ENCODE data around the gene SLC25A31. TPM values are rescaled to one million over a fixed set of nuclear protein-coding genes. Genes with fewer than 3 reads are reported as not detected.

The SLC25A31 gene
- total and polyA plus RNA-seq, 3 donors from 2014 or later, result 23.4 to 92.2 (median 28.1) TPM

- Histone ChIP-seq H3K27ac (no peak overlapping the region), H3K4me1 (no peaks in the 10 kb centered on the region), H3K36me3 (ENCODE audit: low read depth, missing control alignments) (no peaks in the 10 kb centered on the region), H3K27me3 (no peaks in the 10 kb centered on the region), H3K4me3 (no peak overlapping the region), H3K9me3 (no peaks in the 10 kb centered on the region)
- no peak for DNase-seq
- whole genome bisulfite sequencing, 2 donors, result 56 to 70% methylated on average over 6 of the region's 6 CpGs
- TF ChIP-seq CTCF (IDR thresholded peaks at IDR 0.05) (no peak), POLR2A (IDR thresholded peaks at IDR 0.05) (no peak)
- intact Hi-C loops (cut with DNase I; ENCODE audit: low total_unique reads), result no loop called here
Measured at GRCh38 chr4:127809173-127809800, 79.1 kb downstream of the SLC25A31 start.

- intact Hi-C loops (cut with DNase I; ENCODE audit: low total_unique reads), result no loop called here
Measured at GRCh38 chr4:127810551-127810950, 80.4 kb downstream of the SLC25A31 start.

GRCh38 chr4:127822430-127822829, 92.2 kb downstream of the SLC25A31 start:
- H3K9me3 ChIP-seq, result no peaks in the 10 kb centered on the region
- H3K36me3 ChIP-seq (ENCODE audit: low read depth, missing control alignments), result no peaks in the 10 kb centered on the region
- 65 to 72% methylated on average over 2 of the region's 2 CpGs for WGBS, 2 donors
- no peaks in the 10 kb centered on the region for H3K4me1 ChIP-seq
- intact Hi-C loops (cut with DNase I; ENCODE audit: low total_unique reads), result no loop called here
- no peak for DNase-seq
- H3K4me3 ChIP-seq, result no peak overlapping the region
- no peak overlapping the region for H3K27ac ChIP-seq
- TF ChIP-seq POLR2A (IDR thresholded peaks at IDR 0.05) (no peak), CTCF (IDR thresholded peaks at IDR 0.05) (no peak)
- no peaks in the 10 kb centered on the region for H3K27me3 ChIP-seq

More at GRCh38 chr4:127810551-127810950, 80.4 kb downstream of the SLC25A31 start:
- WGBS, 2 donors, result 73 to 80% methylated on average over 3 of the region's 3 CpGs
- H3K27ac ChIP-seq, result no peak overlapping the region
- no peak overlapping the region for H3K4me3 ChIP-seq
- no peaks in the 10 kb centered on the region for H3K27me3 ChIP-seq
- H3K9me3 ChIP-seq, result no peaks in the 10 kb centered on the region
- TF ChIP-seq CTCF (IDR thresholded peaks at IDR 0.05), result no peak
- no peak for TF ChIP-seq POLR2A (IDR thresholded peaks at IDR 0.05)
- no peaks in the 10 kb centered on the region for H3K4me1 ChIP-seq
- no peak for DNase-seq
- H3K36me3 ChIP-seq (ENCODE audit: low read depth, missing control alignments), result no peaks in the 10 kb centered on the region

Other genes with a start within 250 kb of the SLC25A31 start
- gene INTU, start 97.4 kb upstream of the SLC25A31 start, total RNA-seq, result 10 to 100 TPM; 27.3 to 41.6 TPM
- gene INTU, start 97.4 kb upstream of the SLC25A31 start, polyA plus RNA-seq (ENCODE audit: insufficient read depth, low read depth, low replicate concordance), result 8.0 TPM
- gene HSPA4L, start 51.9 kb downstream of the SLC25A31 start, total RNA-seq, result 100 to 1,000 TPM in 1 of 2 donors, 10 to 100 TPM in 1; 53.1 to 132 TPM
- 151 TPM for gene HSPA4L, start 51.9 kb downstream of the SLC25A31 start, polyA plus RNA-seq (ENCODE audit: insufficient read depth, low read depth, low replicate concordance)
- 10 to 100 TPM; 22.2 to 36.0 TPM for gene PLK4, start 150.5 kb downstream of the SLC25A31 start, total RNA-seq
- 31.3 TPM for gene PLK4, start 150.5 kb downstream of the SLC25A31 start, polyA plus RNA-seq (ENCODE audit: insufficient read depth, low read depth, low replicate concordance)
- 10 to 100 TPM; 24.3 to 27.2 TPM for gene MFSD8, start 234.8 kb downstream of the SLC25A31 start, total RNA-seq
- 13.6 TPM for gene MFSD8, start 234.8 kb downstream of the SLC25A31 start, polyA plus RNA-seq (ENCODE audit: insufficient read depth, low read depth, low replicate concordance)
- 1 to 10 TPM; 8.6 to 9.0 TPM for gene ABHD18, start 235.0 kb downstream of the SLC25A31 start, total RNA-seq
- gene ABHD18, start 235.0 kb downstream of the SLC25A31 start, polyA plus RNA-seq (ENCODE audit: insufficient read depth, low read depth, low replicate concordance), result 5.1 TPM

Data from testis (tissue), 3 donors.